MCF 10A (cell line): ENCODE data around the gene PIM3. TPM values are rescaled to one million over a fixed set of nuclear protein-coding genes. Genes with fewer than 3 reads are reported as not detected.
"Not testable (repeated sequence)": the region's sequence is repeated elsewhere in the genome, so short reads cannot be mapped to it uniquely, and the experiment has no call there.

Source experiments
- BruUV-seq: library from RNA; stranded (reverse); fragments of 400-500 nt; replicated peaks from 2 replicates; lab custom pipeline; 2021; lab: Mats Ljungman, UMichigan
- CTCF ChIA-PET: fragments of 300-600 bp; sonication (Branson Sonifier 250); formaldehyde crosslinking; extraction: SDS; loops from one replicate; lab custom pipeline; 2021; ENCODE audit warnings: antibody characterized with exemption, inconsistent platforms; lab: Yijun Ruan, JAX
- POLR2A ChIA-PET: fragments of 300-600, 350-650 bp; sonication (Branson Sonifier 250); formaldehyde crosslinking; extraction: SDS; loops from one replicate; lab custom pipeline; 2020; ENCODE audit warnings: antibody characterized with exemption, inconsistent platforms; lab: Yijun Ruan, JAX
- DNase-seq: peaks from one replicate; pipeline ENCODE4 v3.0.0-alpha.2; 2018; ENCODE audit not compliant: unreplicated experiment
- H3K27ac Mint-ChIP-seq: one replicate; pipeline ENCODE4 v1.8.0; 2022; ENCODE audit warnings: mild to moderate bottlenecking, low read depth, mixed read lengths; ENCODE audit not compliant: unreplicated experiment
- H3K27me3 Mint-ChIP-seq: one replicate; pipeline ENCODE4 v1.8.0; 2022; ENCODE audit warnings: mixed read lengths; ENCODE audit not compliant: insufficient read depth, unreplicated experiment
- H3K36me3 Mint-ChIP-seq: one replicate; pipeline ENCODE4 v1.8.0; 2022; ENCODE audit warnings: mild to moderate bottlenecking, moderate library complexity, mixed read lengths; ENCODE audit not compliant: insufficient read depth, unreplicated experiment
- H3K4me1 Mint-ChIP-seq: one replicate; pipeline ENCODE4 v1.8.0; 2022; ENCODE audit warnings: mixed read lengths; ENCODE audit not compliant: insufficient read depth, unreplicated experiment
- H3K4me3 Mint-ChIP-seq: one replicate; pipeline ENCODE4 v1.8.0; 2022; ENCODE audit warnings: mild to moderate bottlenecking, moderate library complexity, mixed read lengths; ENCODE audit not compliant: unreplicated experiment
- H3K9me3 Mint-ChIP-seq: one replicate; pipeline ENCODE4 v1.8.0; 2022; ENCODE audit warnings: mixed read lengths; ENCODE audit not compliant: unreplicated experiment
- CTCF ChIP-seq: fragments of 200-600 bp; IDR thresholded peaks from one replicate; pipeline ENCODE4 v1.8.0; 2022; ENCODE audit warnings: antibody characterized with exemption, mild to moderate bottlenecking; ENCODE audit not compliant: unreplicated experiment
- intact Hi-C: fragments of 100-400 bp; cut with micrococcal nuclease; formaldehyde crosslinking; loops from 2 replicates; pipeline ENCODE4 v1.14.1; 2022
- total RNA-seq: library from RNA; stranded (reverse); gene quantifications from 2 replicates; pipeline ENCODE4 v1.2.3, GENCODE V29; 2022

The PIM3 gene
- total RNA-seq, 1 experiment from 2014 or later = 56.3 TPM

GRCh38 chr22:49983148-49984042 lies 22.8 kb downstream of the PIM3 start:
- no peaks in the 10 kb centered on the region for H3K4me1 Mint-ChIP-seq

DNA sequence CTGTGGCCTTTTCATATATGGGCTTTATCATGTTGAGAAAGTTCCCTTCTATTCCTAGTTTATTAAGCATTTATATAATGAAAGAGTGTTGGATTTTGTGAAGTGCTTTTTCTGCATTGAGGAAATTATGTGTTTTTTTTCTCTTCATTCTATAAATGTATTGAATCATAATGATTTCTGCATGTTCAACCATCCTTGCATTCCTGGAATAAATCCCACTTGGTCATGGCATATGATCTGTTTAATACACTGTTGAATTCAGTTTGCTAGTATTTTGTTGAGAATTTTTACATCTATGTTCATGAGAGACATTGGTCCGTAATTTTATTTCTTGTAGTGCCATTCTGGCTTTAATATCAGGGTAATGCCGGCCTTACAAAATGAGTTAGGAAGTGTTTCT lies 25.8 kb downstream of the PIM3 start:
- no peak overlapping the region for H3K27ac Mint-ChIP-seq
- intact Hi-C loops = no loop called here
- CTCF ChIA-PET = no interaction called here
- no peaks in the 10 kb centered on the region for H3K4me1 Mint-ChIP-seq
- H3K4me3 Mint-ChIP-seq = no peak overlapping the region
- DNase-seq = no peak
- peaks cover 34% of the 10 kb centered on the region for H3K9me3 Mint-ChIP-seq
- peaks cover 14% of the 10 kb centered on the region for H3K36me3 Mint-ChIP-seq
- POLR2A ChIA-PET = no interaction called here
- peaks cover 31% of the 10 kb centered on the region for H3K27me3 Mint-ChIP-seq
- TF ChIP-seq CTCF = no peak
- BruUV-seq = no TSS peak

More at GRCh38 chr22:49983148-49984042, 22.8 kb downstream of the PIM3 start:
- H3K36me3 Mint-ChIP-seq = peaks cover 22% of the 10 kb centered on the region
- BruUV-seq = no TSS peak
- TF ChIP-seq CTCF = no peak
- POLR2A ChIA-PET = interaction anchor here (0.6 to 1.4 kb wide), 2 partner anchors 21 to 47 kb away, joined by 3 to 4 read pairs; no protein-coding TSS in a partner anchor
- H3K27me3 Mint-ChIP-seq = peaks cover 20% of the 10 kb centered on the region
- H3K4me3 Mint-ChIP-seq = no peak overlapping the region
- no peak for DNase-seq
- intact Hi-C loops = no loop called here
- CTCF ChIA-PET = interaction anchor here (1.8 to 2.6 kb wide), 2 partner anchors 9 to 11 kb away, joined by 4 to 15 read pairs; no protein-coding TSS in a partner anchor
- H3K9me3 Mint-ChIP-seq = peaks cover 33% of the 10 kb centered on the region
- H3K27ac Mint-ChIP-seq = no peak overlapping the region

- intact Hi-C loops, H3K4me1 Mint-ChIP-seq, H3K27ac Mint-ChIP-seq, DNase-seq, BruUV-seq, POLR2A ChIA-PET, H3K4me3 Mint-ChIP-seq: not testable (repeated sequence)
- Mint-ChIP-seq H3K36me3 (peaks cover 12% of the 10 kb centered on the region), H3K9me3 (peaks cover 36% of the 10 kb centered on the region), H3K27me3 (peaks cover 30% of the 10 kb centered on the region)
- CTCF ChIA-PET = interaction anchor here (0.9 to 1.1 kb wide), 2 partner anchors 9 to 59 kb away, joined by 5 to 6 read pairs; no protein-coding TSS in a partner anchor
Measured at GRCh38 chr22:49989826-49990225, 29.3 kb downstream of the PIM3 start.

DNA sequence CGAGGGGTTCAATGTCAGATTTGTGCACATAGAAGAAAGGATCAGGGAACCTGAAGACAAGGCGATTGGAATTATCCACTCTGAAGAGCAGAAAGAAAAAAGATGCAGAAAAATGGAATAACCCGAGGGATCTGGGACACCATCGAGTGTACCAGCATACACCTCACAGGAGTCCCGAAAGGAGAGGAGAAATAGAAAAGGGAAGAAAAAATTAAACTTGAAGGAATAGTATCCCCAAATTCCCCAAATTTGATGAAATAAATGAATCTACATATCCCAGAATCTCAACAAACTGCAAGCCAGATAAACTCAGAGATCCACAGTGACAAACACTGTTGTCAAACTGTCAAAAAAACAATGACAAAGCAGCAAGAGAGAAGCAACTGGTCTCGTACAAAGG lies 30.6 kb downstream of the PIM3 start:
- Mint-ChIP-seq H3K27me3 (peaks cover 17% of the 10 kb centered on the region), H3K9me3 (peaks cover 22% of the 10 kb centered on the region), H3K36me3 (peaks cover 12% of the 10 kb centered on the region), H3K4me1 (peaks cover 9% of the 10 kb centered on the region), H3K4me3 (no peak overlapping the region), H3K27ac (no peak overlapping the region)
- intact Hi-C loops = no loop called here
- no peak for TF ChIP-seq CTCF
- no TSS peak for BruUV-seq
- no peak for DNase-seq
- POLR2A ChIA-PET = no interaction called here
- CTCF ChIA-PET = interaction anchor here (0.6 to 0.7 kb wide), 3 partner anchors 150 to 313 kb away, joined by 3 to 4 read pairs (median 3); no protein-coding TSS in a partner anchor
